Spinal cord (tissue), 10 donors: ENCODE measurements around the gene TMEM236. TPM values are rescaled to one million over a fixed set of nuclear protein-coding genes. Genes with fewer than 3 reads are reported as not detected.
A peak's percentile ranks its signal among the peaks of the same experiment; 100 is the strongest.
"Not testable (repeated sequence)": the region's sequence is repeated elsewhere in the genome, so short reads cannot be mapped to it uniquely, and the experiment has no call there.

Experiments used
- DNase-seq, 6 donors: peaks; one replicate each; pipeline versions ENCODE4 v3.0.0 to v3.0.0-alpha.2; 2013 to 2015; ENCODE audit warnings: low spot score in 6 of 6, low read depth in 4 of 6
- H3K27ac ChIP-seq: one replicate; pipeline ENCODE4 v1.5.1; 2013; ENCODE audit warnings: low read depth, low read length, control low read depth
- H3K27me3 ChIP-seq: one replicate; pipeline ENCODE4 v1.6.1; 2013; ENCODE audit warnings: low read length; ENCODE audit not compliant: control insufficient read depth, insufficient read depth
- H3K36me3 ChIP-seq: one replicate; pipeline ENCODE4 v1.6.1; 2013; ENCODE audit warnings: low read length; ENCODE audit not compliant: control insufficient read depth, insufficient read depth
- H3K4me1 ChIP-seq: one replicate; pipeline ENCODE4 v1.6.1; 2013; ENCODE audit warnings: low read length; ENCODE audit not compliant: control insufficient read depth, insufficient read depth
- H3K4me3 ChIP-seq: one replicate; pipeline ENCODE4 v1.5.1; 2013; ENCODE audit warnings: low read depth, low read length, control low read depth
- H3K9me3 ChIP-seq: one replicate; pipeline ENCODE4 v1.6.1; 2013; ENCODE audit warnings: low read length; ENCODE audit not compliant: control insufficient read depth, insufficient read depth
- WGBS: methylation state at CpG from one replicate; pipeline ENCODE4 v1.1.5; 2013; ENCODE audit warnings: missing lambda C conversion rate; ENCODE audit not compliant: insufficient coverage; 5-methylcytosine and 5-hydroxymethylcytosine counted together
- polyA plus RNA-seq, 2 donors: library from polyadenylated mRNA; unstranded; fragments of 120-200 nt; gene quantifications; one replicate each; pipeline ENCODE4 v1.2.1, GENCODE V29; 2013; ENCODE audit not compliant: insufficient read length in 2 of 2
- total RNA-seq, 2 donors: library from RNA; depleted of rRNA in 1 of 2; stranded (reverse); fragments of 120-200 nt in 1 of 2; fragments of >200 nt in 1 of 2; gene quantifications; one replicate each; pipeline versions ENCODE4 v1.2.3 to v1.2.4, GENCODE V29; 2013 to 2014
- donor health status: healthy.

The TMEM236 gene
- total and polyA plus RNA-seq, 4 donors: 0.24 to 0.50 (median 0.36) TPM

DNA sequence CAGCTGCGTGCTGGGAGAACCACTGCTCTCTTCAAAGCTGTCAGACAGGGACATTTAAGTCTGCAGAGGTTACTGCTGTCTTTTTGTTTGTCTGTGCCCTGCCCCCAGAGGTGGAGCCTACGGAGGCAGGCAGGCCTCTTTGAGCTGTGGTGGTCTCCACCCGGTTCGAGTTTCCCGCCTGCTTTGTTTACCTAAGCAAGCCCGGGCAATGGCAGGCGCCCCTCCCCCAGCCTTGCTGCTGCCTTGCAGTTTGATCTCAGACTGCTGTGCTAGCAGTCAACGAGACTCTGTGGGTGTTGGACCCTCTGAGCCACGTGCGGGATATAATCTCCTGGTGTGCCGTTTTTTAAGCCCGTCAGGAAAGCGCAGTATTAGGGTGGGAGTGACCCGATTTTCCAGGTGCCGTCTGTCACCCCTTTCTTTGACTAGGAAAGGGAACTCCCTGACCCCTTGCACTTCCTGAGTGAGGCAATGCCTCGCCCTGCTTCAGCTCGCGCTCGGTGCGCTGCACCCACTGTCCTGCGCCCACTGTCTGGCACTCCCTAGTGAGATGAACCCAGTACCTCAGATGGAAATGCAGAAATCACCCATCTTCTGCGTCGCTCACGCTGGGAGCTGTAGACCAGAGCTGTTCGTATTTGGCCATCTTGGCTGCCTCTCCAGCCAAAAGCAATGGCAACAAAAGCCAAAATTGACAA, 29.5 kb upstream of the TMEM236 start:
- not testable (repeated sequence) for H3K9me3 ChIP-seq, H3K27ac ChIP-seq, H3K27me3 ChIP-seq, H3K36me3 ChIP-seq, H3K4me3 ChIP-seq, H3K4me1 ChIP-seq, DNase-seq
- WGBS: 94% methylated on average over 14 of the region's 25 CpGs

DNA sequence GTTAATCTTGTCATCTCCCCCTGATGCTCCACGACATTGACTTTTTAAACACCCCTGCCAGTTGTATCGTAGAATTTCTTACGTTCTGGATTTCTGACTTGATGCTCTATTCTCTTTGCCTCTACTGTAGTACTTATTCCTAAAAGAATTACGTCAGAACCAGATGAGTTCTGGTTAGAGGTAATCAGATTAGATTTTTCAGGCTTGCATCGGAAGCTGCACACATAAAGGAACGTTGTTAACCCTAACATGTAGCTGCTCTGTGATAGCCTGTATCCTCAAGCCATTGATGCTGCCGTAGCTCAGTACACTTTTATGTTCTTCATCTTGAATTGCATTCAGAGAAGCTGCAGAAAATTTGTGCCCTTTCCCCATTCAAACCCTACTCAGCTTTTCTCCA, 26.3 kb upstream of the TMEM236 start:
- Histone ChIP-seq H3K4me1 (no peaks in the 10 kb centered on the region), H3K27ac (no peak overlapping the region), H3K4me3 (no peak overlapping the region), H3K36me3 (peaks cover 4% of the 10 kb centered on the region), H3K27me3 (no peaks in the 10 kb centered on the region), H3K9me3 (no peaks in the 10 kb centered on the region)
- WGBS: 81% methylated on average over 6 of the region's 7 CpGs
- DNase-seq: no peak

DNA sequence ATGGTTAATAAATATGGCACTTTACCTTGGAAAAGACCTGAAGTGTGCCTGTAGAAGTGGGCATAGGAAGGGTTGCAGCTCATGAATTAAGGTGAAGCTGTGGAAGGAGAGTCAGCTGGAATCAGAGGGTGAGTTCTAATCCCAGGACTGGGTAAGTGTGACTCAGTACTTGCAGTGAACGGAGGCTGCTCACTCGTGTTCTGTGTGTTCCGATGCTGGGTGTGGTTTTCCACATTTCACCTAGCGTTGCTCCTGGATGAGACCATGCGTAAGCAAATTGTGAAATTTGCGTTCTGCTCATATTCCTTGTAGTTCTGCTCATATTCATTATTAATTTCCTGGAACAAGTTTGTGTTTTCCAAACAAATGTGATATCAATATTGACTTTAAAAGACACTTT, 22.4 kb upstream of the TMEM236 start:
- no peaks in the 10 kb centered on the region for H3K36me3 ChIP-seq
- H3K27me3 ChIP-seq: no peaks in the 10 kb centered on the region
- no peak for DNase-seq
- H3K4me1 ChIP-seq: no peaks in the 10 kb centered on the region
- H3K4me3 ChIP-seq: no peak overlapping the region
- 100% methylated on average over 1 of the region's 6 CpGs for WGBS
- H3K27ac ChIP-seq: no peak overlapping the region
- H3K9me3 ChIP-seq: no peaks in the 10 kb centered on the region

DNA sequence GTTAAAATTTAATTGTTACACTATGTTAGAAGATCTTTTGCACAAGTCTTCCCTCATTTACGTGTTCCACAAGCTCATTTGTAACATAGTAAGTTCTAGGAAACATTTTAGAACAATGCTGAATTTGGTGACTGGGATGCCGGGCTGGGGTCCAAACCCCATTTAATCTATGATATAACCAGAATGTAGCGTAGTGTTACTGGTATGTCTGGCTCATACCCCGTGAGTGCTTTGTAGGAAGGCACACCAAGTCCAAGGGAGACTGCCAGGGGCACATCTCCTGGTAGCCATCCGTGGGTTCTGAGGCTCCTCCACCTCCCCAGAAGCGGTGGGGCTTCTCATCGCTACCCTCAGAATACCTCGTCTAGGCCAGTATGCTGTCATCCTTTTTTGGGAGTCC, 21.3 kb upstream of the TMEM236 start:
- no peaks in the 10 kb centered on the region for H3K36me3 ChIP-seq
- no peak overlapping the region for H3K27ac ChIP-seq
- no peak for DNase-seq
- no peaks in the 10 kb centered on the region for H3K4me1 ChIP-seq
- WGBS: 89% methylated on average over 6 of the region's 8 CpGs
- no peaks in the 10 kb centered on the region for H3K9me3 ChIP-seq
- H3K4me3 ChIP-seq: no peak overlapping the region
- no peaks in the 10 kb centered on the region for H3K27me3 ChIP-seq

DNA sequence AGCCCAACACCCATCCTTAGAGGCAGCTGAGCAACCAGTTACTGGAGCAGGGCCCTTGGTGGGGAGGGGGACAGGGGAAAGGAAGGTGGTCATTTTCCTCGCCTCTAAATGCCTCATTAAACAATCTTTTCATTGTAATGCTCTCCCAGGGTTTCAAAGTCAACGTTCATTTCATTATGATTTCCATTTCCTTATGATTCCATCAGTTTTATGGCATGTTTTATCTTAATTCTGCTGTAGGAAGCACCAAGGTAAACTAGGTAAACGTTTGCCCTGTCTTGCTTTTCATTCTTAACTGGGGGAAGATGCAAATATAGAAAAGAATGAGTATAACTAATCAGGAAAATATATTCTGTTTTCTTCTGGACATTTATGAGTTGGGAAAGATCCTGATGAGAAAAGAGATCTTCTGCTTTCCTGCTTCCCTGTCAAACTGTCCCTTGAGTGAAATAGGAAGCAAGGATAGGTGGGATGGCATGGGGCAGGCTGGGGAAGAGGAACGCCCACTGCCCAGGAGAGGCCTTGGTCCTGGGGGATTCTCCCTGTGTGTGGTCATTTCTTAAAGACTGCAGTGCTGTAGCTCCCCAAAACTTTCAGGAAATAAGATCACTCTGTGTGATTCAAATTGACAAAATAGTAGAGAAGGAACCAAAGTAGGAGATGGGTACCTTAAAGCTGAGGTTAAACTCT, 20.5 kb upstream of the TMEM236 start:
- Histone ChIP-seq H3K9me3 (no peaks in the 10 kb centered on the region), H3K27me3 (no peaks in the 10 kb centered on the region), H3K4me1 (no peaks in the 10 kb centered on the region), H3K27ac (no peak overlapping the region), H3K36me3 (no peaks in the 10 kb centered on the region), H3K4me3 (no peak overlapping the region)
- DNase-seq: no peak
- WGBS: 60% methylated on average over 1 of the region's 4 CpGs

DNA sequence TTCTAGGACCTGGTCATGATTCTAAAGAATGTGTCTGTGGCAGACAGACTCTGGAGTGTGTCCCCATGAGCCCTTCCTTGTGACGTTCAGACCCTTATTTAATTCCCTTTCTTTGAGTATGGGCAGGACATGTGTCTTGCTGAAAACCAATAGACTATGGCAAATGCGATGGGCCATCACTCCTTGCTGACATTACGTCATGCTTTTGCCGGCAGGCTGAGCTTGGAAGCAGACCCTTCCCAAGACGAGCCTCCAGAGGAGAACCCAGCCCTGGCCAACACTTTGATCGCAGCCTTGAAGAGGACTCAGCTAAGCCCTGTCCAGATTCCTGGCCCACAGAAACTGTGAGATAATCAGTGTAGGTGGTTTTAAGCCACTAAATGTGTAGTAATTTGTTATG, 18.4 kb upstream of the TMEM236 start:
- 91% methylated on average over 6 of the region's 6 CpGs for WGBS
- Histone ChIP-seq H3K4me3 (no peak overlapping the region), H3K4me1 (peaks cover 3% of the 10 kb centered on the region), H3K9me3 (no peaks in the 10 kb centered on the region), H3K27me3 (no peaks in the 10 kb centered on the region), H3K36me3 (no peaks in the 10 kb centered on the region), H3K27ac (no peak overlapping the region)
- DNase-seq: no peak

DNA sequence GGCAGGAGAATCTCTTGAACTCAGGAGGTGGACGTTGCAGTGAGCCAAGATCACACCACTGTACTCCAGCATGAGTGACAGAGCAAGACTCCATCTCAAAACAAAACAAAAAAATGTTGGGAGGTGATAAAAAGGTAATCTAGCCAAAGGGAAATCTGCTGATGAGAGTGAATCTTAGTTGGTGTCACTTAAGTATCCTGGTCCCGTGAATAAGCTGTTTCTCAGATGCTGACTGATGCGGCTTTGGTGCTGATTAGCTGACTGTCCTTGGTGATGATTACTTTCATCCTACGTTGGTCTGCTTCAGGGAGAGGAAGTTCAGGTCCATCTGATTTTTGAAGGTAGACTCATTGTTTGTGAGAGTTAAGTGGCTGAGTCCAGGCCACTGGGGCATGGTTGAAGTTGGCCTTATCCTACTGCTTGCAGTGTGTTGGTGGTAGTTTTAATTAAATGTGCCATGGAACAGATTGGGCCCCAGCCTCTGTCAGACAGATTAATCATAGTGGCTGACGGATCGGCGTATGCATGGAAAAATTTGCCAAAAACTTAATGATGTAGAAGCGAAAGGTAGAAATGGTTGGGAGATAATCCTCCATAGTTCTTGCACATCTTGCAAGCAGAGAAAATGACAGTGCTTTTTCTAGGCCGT, 17.4 kb upstream of the TMEM236 start:
- H3K27ac ChIP-seq: no peak overlapping the region
- H3K9me3 ChIP-seq: no peaks in the 10 kb centered on the region
- no peak overlapping the region for H3K4me3 ChIP-seq
- H3K4me1 ChIP-seq: peaks cover 3% of the 10 kb centered on the region
- no peaks in the 10 kb centered on the region for H3K36me3 ChIP-seq
- DNase-seq: no peak
- H3K27me3 ChIP-seq: no peaks in the 10 kb centered on the region
- WGBS: 88% methylated on average over 7 of the region's 9 CpGs

DNA sequence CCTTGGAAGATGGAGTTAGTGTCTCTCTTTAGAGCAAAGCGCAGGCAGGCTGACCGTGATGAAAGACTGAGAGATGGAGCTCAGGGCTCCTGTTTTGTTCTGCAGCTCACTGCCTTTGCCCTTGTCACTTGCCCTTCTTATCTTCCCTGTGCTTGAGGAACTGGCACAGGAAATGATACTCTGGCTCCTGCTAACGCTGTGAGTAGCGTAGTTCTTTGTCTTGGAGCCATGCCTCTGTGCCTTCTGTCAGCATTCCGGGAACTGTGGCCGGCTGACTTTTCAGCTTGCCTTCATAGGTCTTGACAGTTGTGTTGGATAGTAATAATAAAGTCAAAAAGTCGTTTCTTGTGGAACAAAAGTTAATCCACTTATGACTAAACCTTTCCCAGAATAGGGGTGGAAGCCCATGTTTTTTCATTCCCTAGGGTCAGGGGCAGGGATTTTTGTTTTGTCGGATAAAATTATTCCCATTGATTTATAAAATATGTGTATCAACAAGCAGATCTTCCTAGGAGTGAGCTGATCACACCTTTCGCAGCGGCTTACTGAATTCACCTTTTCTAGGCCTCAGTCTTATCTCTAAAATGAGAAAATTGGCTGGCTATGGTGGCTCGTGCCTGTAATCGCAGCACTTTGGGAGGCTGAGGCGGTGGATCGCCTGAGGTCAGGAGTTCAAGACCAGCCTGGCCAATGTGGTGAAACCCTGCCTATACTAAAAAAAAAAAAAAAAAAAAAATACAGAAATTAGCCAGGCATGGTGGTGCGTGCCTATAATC, 16.6 kb upstream of the TMEM236 start:
- H3K27me3 ChIP-seq: no peaks in the 10 kb centered on the region
- H3K4me3 ChIP-seq: no peak overlapping the region
- H3K27ac ChIP-seq: no peak overlapping the region
- no peaks in the 10 kb centered on the region for H3K9me3 ChIP-seq
- 70% methylated on average over 3 of the region's 15 CpGs for WGBS
- H3K36me3 ChIP-seq: no peaks in the 10 kb centered on the region
- peak in 1 of 6 donors; percentile 26 for DNase-seq
- peaks cover 3% of the 10 kb centered on the region for H3K4me1 ChIP-seq

DNA sequence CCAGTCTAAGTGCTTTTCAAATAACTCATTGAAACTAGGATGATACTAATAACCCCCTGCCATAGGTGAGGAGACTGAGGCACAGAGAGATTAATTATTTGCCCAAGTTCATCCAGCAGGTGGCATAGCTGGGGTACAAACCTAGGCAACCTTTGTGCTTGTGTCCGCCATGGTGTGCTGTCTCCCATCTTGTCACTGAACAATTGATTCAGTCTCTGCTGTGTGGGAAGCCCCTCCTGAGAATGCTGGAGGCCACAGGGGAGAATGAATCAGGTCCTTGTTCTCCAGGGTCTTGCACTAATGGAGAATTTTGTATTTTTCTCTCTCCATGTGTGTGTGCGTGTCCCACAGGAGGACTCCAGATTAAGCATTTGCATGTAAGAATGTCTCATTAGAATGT, 15.8 kb upstream of the TMEM236 start:
- Histone ChIP-seq H3K27ac (no peak overlapping the region), H3K36me3 (no peaks in the 10 kb centered on the region), H3K4me3 (no peak overlapping the region), H3K4me1 (peaks cover 3% of the 10 kb centered on the region), H3K9me3 (no peaks in the 10 kb centered on the region), H3K27me3 (no peaks in the 10 kb centered on the region)
- 45% methylated on average over 1 of the region's 2 CpGs for WGBS
- peak in 1 of 6 donors; percentile 37 for DNase-seq
